Measurements from ENCODE around the gene MYLK.
"Not testable (repeated sequence)": the region's sequence is repeated elsewhere in the genome, so short reads cannot be mapped to it uniquely, and the experiment has no call there.

The MYLK gene

DNA sequence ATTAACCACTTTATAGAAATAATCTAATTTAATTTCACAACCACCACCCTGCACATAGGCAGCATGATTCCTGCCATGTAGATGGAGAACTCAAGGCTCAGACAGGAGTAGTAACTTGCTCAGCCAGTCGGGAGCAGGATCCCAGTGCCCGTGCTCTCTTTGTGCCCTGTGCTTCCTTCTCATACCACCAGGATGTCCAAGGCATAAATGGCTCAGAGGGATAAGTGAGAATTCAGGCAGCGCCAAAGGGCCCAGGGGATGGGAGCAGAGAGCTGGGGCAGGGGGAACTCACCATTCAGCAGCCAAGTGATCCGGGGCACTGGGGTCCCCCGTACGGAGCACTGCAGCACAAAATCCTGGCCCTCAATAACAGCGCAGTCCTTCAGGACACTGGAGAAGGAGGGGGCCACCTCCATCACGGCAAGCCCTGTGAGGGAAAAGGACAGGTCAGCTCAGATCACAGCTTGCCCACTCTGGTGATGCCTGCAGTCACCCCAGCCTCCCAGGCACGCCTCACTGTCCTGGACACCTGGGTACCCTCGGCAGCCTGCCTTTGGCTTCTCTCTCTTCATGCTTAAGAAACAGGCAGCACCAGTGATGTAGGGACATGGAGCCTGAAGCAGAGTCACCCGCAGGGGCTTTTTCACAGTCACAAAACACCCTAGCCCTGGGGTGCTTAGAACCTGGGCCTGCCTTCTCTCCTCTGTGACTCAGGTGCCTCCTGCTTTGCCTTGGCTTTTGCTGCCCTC, 158.3 kb downstream of the MYLK start:
- DNase-seq (ENCODE audit: low read depth) = no peak
- TF ChIP-seq CTCF (IDR thresholded peaks at IDR 0.05; ENCODE audit: insufficient read depth, low read depth, low read length, missing control alignments) = no peak
- H3K4me3 ChIP-seq (ENCODE audit: low read depth, low read length) = no peak overlapping the region

DNA sequence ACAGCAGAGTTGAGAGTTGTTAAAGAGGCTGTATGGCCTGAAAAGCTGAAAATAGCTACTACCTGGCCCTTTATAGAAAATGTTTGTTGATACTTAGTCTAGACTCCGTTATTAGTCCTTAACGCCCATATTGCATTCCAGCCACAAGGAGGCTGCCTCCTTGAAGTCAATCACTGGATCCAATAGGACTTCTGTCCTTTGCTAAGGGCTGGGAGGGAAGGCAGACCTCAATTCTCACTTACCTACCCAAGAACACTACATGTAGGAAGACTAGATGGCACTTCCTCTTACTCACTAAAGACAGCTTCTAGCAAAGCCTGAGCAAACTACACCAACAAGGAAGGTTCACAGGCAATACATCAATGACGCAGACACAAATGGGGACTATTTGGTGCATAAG, 159.8 kb downstream of the MYLK start:
- no peak overlapping the region for H3K4me3 ChIP-seq (ENCODE audit: low read depth, low read length)
- DNase-seq (ENCODE audit: low read depth) = no peak
- no peak for TF ChIP-seq CTCF (IDR thresholded peaks at IDR 0.05; ENCODE audit: insufficient read depth, low read depth, low read length, missing control alignments)

DNA sequence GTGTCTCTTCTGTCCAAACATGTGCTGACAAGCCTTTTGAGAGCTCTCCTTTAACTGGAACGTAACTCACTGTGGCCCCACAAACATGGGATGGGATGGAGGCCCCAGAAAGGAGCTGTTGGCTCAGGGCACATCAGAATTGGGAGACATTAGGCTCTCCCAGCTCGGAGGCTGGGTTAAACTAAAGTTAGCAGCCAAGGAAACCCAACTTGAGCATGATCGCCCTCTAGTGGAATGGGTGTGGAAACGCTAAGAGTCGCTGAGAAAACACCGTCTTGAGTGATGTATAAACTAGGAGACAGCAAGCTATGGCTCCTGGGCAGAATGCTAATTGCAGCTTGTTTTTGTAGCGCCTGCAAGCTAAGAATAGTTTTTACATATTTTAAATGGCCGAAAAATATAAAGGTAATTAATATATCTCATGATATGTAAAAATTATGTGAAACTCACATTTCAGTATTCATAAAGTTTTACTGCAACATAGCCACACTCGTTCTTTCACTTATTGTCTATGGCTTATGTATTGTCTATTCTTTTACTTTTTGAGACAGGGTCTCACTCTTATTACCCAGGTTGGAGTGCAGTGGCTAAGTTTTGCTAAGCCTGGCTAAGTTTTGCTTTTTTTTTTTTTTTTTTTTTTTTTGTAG, 160.5 kb downstream of the MYLK start:
- H3K4me3 ChIP-seq (ENCODE audit: low read depth, low read length) = no peak overlapping the region
- DNase-seq (ENCODE audit: low read depth) = peak; percentile 73
- TF ChIP-seq CTCF (IDR thresholded peaks at IDR 0.05; ENCODE audit: insufficient read depth, low read depth, low read length, missing control alignments) = peak; percentile 89

GRCh38 chr3:123723070-123723469, 161.1 kb downstream of the MYLK start:
- DNase-seq (ENCODE audit: low read depth) = no peak
- no peak overlapping the region for H3K4me3 ChIP-seq (ENCODE audit: low read depth, low read length)

DNA sequence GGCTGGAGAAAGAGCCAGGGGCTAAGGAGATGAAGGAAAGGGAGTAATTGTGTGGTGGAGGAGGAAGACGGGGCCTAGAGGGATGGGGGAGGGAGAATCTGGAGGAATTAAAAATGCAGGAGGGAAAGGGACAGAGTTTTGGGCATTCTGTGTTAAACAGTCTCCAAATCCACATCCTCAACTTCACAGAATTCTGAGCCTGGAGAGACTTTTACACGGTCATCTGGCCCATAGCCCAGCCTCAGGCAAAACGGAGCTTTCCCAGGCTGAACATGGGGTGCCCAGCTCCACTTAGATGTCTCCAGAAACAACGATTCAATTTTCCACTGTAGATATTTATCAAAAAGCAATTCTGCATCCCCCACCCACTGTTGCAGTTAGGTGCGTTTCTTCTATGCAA, 161.7 kb downstream of the MYLK start:
- H3K4me3 ChIP-seq (ENCODE audit: low read depth, low read length) = no peak overlapping the region
- DNase-seq (ENCODE audit: low read depth) = no peak
- no peak for TF ChIP-seq CTCF (IDR thresholded peaks at IDR 0.05; ENCODE audit: insufficient read depth, low read depth, low read length, missing control alignments)

More at GRCh38 chr3:123723070-123723469, 161.1 kb downstream of the MYLK start:
- TF ChIP-seq CTCF (IDR thresholded peaks at IDR 0.05; ENCODE audit: insufficient read depth, low read depth, low read length, missing control alignments) = no peak

DNA sequence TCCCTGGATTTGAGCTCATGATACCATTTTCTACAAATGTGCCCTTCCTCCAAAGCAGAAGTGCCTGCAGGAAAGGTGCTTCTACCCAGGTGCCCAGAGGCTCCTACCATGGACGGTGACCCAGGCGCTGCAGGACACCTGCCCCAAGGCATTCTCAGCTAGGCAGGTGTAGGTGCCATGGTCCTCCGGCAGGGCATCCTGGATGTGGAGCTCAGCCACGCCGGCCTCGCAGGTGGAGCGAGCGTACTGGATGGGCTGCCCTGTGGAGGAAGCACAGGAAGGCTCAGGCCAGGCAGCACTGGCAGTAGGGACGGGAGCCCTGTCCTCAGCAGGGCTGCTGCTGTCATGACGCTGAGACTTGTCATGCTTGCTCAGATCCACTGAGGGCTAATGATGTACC, 162.1 kb downstream of the MYLK start:
- TF ChIP-seq CTCF (IDR thresholded peaks at IDR 0.05; ENCODE audit: insufficient read depth, low read depth, low read length, missing control alignments) = no peak
- no peak overlapping the region for H3K4me3 ChIP-seq (ENCODE audit: low read depth, low read length)
- no peak for DNase-seq (ENCODE audit: low read depth)

DNA sequence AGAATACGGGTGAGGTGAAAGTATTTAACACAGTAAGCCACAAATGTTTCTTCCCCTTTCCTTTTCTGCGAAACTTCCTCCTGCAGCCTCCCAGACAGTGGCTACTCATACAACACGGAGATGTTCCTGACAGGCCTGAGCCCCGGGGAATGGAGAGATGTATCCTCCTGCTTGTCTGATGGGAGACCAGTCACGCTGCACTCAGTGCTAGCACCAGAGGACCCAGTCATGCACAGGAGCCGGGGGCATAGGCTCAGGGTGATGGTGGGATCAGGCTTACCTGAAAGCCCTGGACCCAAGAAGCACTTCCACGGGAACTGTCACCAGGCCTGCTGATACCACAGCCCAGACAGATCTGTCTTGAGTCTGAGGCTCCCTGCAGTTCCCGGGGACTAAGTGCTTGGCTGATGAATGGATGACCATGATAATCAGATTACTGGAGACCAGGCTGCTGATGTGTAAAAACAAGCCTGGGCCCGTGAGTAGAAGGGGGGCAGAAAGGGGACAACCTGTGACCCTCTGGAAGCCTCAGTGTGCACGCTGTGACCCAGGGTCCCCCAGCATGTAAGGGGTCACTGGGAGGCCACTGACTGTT, 162.9 kb downstream of the MYLK start:
- DNase-seq (ENCODE audit: low read depth); H3K4me3 ChIP-seq (ENCODE audit: low read depth, low read length): not testable (repeated sequence)

Measured in GM12865 (cell line).